ENCODE data around the gene TMX3.

DNA sequence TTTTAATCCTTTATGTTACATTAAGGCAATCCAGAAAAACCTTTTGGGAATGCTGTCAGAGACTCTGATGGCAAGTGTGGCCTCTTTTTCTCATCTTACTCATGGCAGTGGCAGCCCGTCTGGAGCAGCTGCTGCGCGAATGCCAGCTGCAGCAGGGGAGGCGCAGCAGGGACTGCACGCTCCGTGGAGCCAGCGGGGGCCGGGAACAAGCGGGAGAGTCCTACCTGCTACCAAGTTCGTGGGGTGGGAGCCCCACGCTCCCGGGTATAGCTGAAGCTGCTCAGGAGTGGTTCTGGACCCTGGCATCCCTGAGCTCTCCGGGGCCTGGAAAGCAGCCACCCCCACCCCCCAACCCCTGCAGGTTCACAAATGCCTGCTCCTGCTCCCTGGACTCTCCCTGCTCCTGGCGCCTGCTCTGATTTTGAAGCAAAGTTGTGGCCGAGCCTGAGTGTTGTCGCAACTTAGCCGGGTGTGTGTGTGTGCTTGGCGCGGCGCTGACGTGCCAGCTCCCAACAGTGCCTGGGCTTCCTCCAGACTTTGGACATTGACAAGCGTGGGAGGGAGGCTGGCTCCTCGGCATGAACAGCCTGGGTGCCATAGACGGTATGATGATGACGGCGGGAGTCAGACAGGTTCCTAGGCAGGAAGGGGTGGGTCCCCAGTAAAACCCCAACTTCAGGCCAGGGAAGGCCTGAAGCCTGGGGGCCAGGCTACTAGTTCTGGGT, 21.7 kb downstream of the TMX3 start:
- TF ChIP-seq, protein P1, sequence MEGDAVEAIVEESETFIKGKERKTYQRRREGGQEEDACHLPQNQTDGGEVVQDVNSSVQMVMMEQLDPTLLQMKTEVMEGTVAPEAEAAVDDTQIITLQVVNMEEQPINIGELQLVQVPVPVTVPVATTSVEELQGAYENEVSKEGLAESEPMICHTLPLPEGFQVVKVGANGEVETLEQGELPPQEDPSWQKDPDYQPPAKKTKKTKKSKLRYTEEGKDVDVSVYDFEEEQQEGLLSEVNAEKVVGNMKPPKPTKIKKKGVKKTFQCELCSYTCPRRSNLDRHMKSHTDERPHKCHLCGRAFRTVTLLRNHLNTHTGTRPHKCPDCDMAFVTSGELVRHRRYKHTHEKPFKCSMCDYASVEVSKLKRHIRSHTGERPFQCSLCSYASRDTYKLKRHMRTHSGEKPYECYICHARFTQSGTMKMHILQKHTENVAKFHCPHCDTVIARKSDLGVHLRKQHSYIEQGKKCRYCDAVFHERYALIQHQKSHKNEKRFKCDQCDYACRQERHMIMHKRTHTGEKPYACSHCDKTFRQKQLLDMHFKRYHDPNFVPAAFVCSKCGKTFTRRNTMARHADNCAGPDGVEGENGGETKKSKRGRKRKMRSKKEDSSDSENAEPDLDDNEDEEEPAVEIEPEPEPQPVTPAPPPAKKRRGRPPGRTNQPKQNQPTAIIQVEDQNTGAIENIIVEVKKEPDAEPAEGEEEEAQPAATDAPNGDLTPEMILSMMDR (IDR thresholded peaks at IDR 0.05; ENCODE audit: poor library complexity, severe bottlenecking), result no peak
- TF ChIP-seq RAD21 (conservative IDR thresholded peaks at IDR 0.05) (no peak), MXI1 (conservative IDR thresholded peaks at IDR 0.05; ENCODE audit: poor library complexity, severe bottlenecking) (no peak)
